ENCODE measurements around the gene PERCC1.

DNA sequence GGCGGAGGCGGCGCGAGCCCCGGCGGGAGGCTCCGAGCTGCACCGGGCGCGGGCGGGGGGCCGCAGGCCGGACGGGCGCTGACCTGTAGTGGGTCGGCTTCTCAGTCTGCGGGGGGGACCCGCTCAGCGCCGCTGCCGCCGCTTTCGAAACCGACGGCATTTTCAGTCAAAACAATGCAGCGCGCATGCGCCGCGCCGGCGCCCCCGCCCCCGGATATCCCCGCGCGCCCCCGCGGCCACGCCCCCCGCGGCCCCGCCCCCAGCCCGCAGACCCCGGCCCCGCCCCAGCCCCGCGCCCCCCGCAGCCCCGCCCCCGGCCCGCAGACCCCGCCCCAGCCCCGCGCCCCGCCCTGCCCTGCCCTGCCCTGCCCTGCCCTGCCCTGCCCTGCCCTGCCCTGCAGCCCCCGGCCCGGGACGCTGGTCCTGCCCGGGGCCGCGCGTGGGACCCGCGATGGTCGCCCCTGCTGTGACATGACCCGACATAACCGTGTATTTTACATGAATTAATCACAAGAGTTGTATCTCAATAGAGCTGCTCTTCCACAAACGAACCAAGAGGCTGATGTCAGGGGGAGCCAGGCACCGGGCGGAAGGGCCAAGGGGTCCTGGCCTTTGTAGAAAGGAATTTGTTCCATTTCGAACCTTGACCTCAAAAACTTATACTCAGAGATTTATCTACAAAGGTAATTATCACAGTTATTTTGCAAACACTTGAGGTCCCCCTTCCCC, 16.2 kb upstream of the PERCC1 start, which contains the start of gene UNKL:
- TF ChIP-seq, protein P1, sequence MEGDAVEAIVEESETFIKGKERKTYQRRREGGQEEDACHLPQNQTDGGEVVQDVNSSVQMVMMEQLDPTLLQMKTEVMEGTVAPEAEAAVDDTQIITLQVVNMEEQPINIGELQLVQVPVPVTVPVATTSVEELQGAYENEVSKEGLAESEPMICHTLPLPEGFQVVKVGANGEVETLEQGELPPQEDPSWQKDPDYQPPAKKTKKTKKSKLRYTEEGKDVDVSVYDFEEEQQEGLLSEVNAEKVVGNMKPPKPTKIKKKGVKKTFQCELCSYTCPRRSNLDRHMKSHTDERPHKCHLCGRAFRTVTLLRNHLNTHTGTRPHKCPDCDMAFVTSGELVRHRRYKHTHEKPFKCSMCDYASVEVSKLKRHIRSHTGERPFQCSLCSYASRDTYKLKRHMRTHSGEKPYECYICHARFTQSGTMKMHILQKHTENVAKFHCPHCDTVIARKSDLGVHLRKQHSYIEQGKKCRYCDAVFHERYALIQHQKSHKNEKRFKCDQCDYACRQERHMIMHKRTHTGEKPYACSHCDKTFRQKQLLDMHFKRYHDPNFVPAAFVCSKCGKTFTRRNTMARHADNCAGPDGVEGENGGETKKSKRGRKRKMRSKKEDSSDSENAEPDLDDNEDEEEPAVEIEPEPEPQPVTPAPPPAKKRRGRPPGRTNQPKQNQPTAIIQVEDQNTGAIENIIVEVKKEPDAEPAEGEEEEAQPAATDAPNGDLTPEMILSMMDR (conservative IDR thresholded peaks at IDR 0.05; ENCODE audit: low read length) = no peak
- no peak for TF ChIP-seq EZH2phosphoT487 (IDR thresholded peaks at IDR 0.05; ENCODE audit: borderline replicate concordance, low read depth, low read length)

Data from OCI-LY7 (cell line).